Left lung (tissue), 10 donors: ENCODE measurements around the gene CDHR3. TPM values are rescaled to one million over a fixed set of nuclear protein-coding genes. Genes with fewer than 3 reads are reported as not detected.

Experiments used
- ATAC-seq: fragments of 200-7000 bp; cut with Tn5 transposase; one replicate; pipeline ENCODE4 v1.9.1; 2020; ENCODE audit warnings: moderate library complexity
- DNase-seq, 4 donors: peaks; one replicate each; pipeline ENCODE4 v3.0.0-alpha.2; 2013 to 2020
- H3K27ac ChIP-seq, 2 donors: fragments of 200-600 bp; sonication (generic) in 1 of 2; one replicate each; pipeline versions ENCODE4 v1.5.0 to v1.8.0; 2020 to 2021
- H3K27me3 ChIP-seq, 2 donors: fragments of 200-600 bp; sonication (generic) in 1 of 2; one replicate each; pipeline versions ENCODE4 v1.5.0 to v1.8.0; 2020 to 2021
- H3K36me3 ChIP-seq, 2 donors: fragments of 200-600 bp; sonication (generic) in 1 of 2; one replicate each; pipeline versions ENCODE4 v1.5.0 to v1.8.0; 2020 to 2021
- H3K4me1 ChIP-seq, 2 donors: fragments of 200-600 bp; one replicate each; pipeline ENCODE4 v1.8.0; 2021
- H3K4me3 ChIP-seq, 2 donors: fragments of 200-600 bp; sonication (generic) in 1 of 2; one replicate each; pipeline versions ENCODE4 v1.5.0 to v1.8.0; 2020 to 2021; ENCODE audit warnings: mild to moderate bottlenecking in 1 of 2
- H3K9me3 ChIP-seq, 2 donors: fragments of 200-600 bp; sonication (generic) in 1 of 2; one replicate each; pipeline versions ENCODE4 v1.5.0 to v1.8.0; 2020 to 2021
- CTCF ChIP-seq, 2 donors: fragments of 200-600 bp; sonication (generic) in 1 of 2; IDR thresholded peaks; one replicate each; pipeline versions ENCODE4 v1.5.0 to v1.8.0; 2021; ENCODE audit warnings: antibody characterized with exemption in 2 of 2
- intact Hi-C, 2 donors: fragments of 100-400 bp; cut with DNase I; formaldehyde crosslinking; loops; one replicate each; pipeline versions ENCODE4 v1.11.2 to v1.14.2; 2022
- polyA plus RNA-seq, 6 donors: library from polyadenylated mRNA; unstranded; fragments of 120-200 nt; gene quantifications; one replicate each; pipeline ENCODE4 v1.2.1, GENCODE V29; 2013; ENCODE audit not compliant: insufficient read length in 6 of 6
- total RNA-seq, 2 donors: library from RNA; stranded (reverse); fragmentation: NEBNext Ultra II Directional; extraction: Animal tissue kit (Norgen Biotek cat#: 25700); gene quantifications; one replicate each; pipeline ENCODE4 v1.2.1, GENCODE V29; 2021
- donor health status: DM: no; HTN: yes; CAD: no.
- donor health status: DM: no; HTN: no; CAD: no.

CDHR3 gene
- total and polyA plus RNA-seq, 8 donors, result 2.8 to 44.0 (median 24.8) TPM

GRCh38 chr7:105987046-105987445 lies 24.0 kb downstream of the CDHR3 start:
- Histone ChIP-seq H3K4me3 (no peak overlapping the region), H3K9me3 (no peaks in the 10 kb centered on the region), H3K36me3 (no peaks in the 10 kb centered on the region), H3K4me1 (no peaks in the 10 kb centered on the region), H3K27me3 (no peaks in the 10 kb centered on the region), H3K27ac (no peak overlapping the region)
- DNase-seq (no peak), ATAC-seq (no peak)
- TF ChIP-seq CTCF (IDR thresholded peaks at IDR 0.05), result no peak
- intact Hi-C loops, result no loop called here

GRCh38 chr7:105988276-105988675 lies 25.2 kb downstream of the CDHR3 start:
- no peak for TF ChIP-seq CTCF (IDR thresholded peaks at IDR 0.05)
- Histone ChIP-seq H3K36me3 (no peaks in the 10 kb centered on the region), H3K27me3 (no peaks in the 10 kb centered on the region), H3K9me3 (no peaks in the 10 kb centered on the region), H3K4me1 (no peaks in the 10 kb centered on the region), H3K4me3 (no peak overlapping the region), H3K27ac (no peak overlapping the region)
- intact Hi-C loops, result no loop called here
- ATAC-seq (no peak), DNase-seq (no peak)

GRCh38 chr7:105989191-105989590 lies 26.1 kb downstream of the CDHR3 start:
- TF ChIP-seq CTCF (IDR thresholded peaks at IDR 0.05), result no peak
- Histone ChIP-seq H3K36me3 (no peaks in the 10 kb centered on the region), H3K9me3 (no peaks in the 10 kb centered on the region), H3K27me3 (no peaks in the 10 kb centered on the region), H3K4me1 (no peaks in the 10 kb centered on the region), H3K27ac (no peak overlapping the region), H3K4me3 (no peak overlapping the region)
- intact Hi-C loops, result no loop called here
- no peak for ATAC-seq
- DNase-seq, result no peak

- no peak for DNase-seq
- no peak for TF ChIP-seq CTCF (IDR thresholded peaks at IDR 0.05)
- Histone ChIP-seq H3K27ac (no peak overlapping the region), H3K4me3 (no peak overlapping the region), H3K36me3 (no peaks in the 10 kb centered on the region), H3K27me3 (no peaks in the 10 kb centered on the region), H3K4me1 (no peaks in the 10 kb centered on the region), H3K9me3 (no peaks in the 10 kb centered on the region)
- no peak for ATAC-seq
- intact Hi-C loops, result no loop called here
Measured at GRCh38 chr7:105989686-105990085, 26.6 kb downstream of the CDHR3 start.

GRCh38 chr7:105990141-105990540 lies 27.1 kb downstream of the CDHR3 start:
- Histone ChIP-seq H3K36me3 (no peaks in the 10 kb centered on the region), H3K9me3 (no peaks in the 10 kb centered on the region), H3K4me3 (no peak overlapping the region), H3K27me3 (no peaks in the 10 kb centered on the region), H3K27ac (no peak overlapping the region), H3K4me1 (no peaks in the 10 kb centered on the region)
- no peak for ATAC-seq
- no peak for DNase-seq
- no peak for TF ChIP-seq CTCF (IDR thresholded peaks at IDR 0.05)
- intact Hi-C loops, result no loop called here
